Cardiac fibroblast (primary cell): ENCODE results near the gene KRT76.

Experiments
- DNase-seq, 2 donors: peaks; one replicate each; pipeline versions ENCODE4 v3.0.0 to v3.0.0-alpha.2; 2010; ENCODE audit warnings: low read depth in 2 of 2
- H3K4me3 ChIP-seq, 2 donors: replicated peaks in 1 of 2; 1 replicate in 1 of 2; 2 replicates in 1 of 2; pipeline ENCODE4 v1.5.1; 2011; ENCODE audit warnings: low read depth in 2 of 2, low read length in 2 of 2, mild to moderate bottlenecking in 2 of 2, moderate library complexity in 1 of 2
- TF ChIP-seq, protein P1 (sequence below): IDR thresholded peaks from one replicate; pipeline ENCODE4 v1.5.1; 2011; ENCODE audit warnings: low read depth, mild to moderate bottlenecking, low read length, inconsistent platforms

Gene KRT76

DNA sequence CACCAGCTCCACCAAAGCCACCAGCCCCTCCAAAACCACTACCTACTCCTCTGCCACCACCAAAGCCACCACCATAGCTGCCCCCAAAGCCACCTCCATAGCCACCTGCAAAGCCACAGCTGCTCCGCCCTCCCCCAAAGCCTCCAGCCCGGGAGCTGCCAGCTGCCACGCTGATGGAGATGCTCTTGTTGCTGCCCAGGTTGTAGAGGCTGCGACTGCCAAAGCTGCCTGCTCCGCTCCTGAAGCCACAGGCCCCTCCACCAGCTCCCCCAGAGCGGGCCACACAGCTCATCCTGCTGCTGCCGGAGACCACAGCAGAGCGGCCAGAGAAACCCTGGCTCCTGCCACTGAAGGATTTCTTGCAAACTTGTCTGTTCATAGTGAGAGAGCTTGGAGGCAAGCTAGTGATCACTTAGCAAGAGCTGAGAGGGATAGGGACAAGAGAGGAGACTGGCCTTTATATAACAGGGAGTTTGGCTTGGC is at the start of gene KRT76:
TSS of gene KRT76 (minus strand) at position 433 of the 483 bp plus-strand sequence. CDS start at position 379, 54 bp downstream.
- TF ChIP-seq, protein P1, sequence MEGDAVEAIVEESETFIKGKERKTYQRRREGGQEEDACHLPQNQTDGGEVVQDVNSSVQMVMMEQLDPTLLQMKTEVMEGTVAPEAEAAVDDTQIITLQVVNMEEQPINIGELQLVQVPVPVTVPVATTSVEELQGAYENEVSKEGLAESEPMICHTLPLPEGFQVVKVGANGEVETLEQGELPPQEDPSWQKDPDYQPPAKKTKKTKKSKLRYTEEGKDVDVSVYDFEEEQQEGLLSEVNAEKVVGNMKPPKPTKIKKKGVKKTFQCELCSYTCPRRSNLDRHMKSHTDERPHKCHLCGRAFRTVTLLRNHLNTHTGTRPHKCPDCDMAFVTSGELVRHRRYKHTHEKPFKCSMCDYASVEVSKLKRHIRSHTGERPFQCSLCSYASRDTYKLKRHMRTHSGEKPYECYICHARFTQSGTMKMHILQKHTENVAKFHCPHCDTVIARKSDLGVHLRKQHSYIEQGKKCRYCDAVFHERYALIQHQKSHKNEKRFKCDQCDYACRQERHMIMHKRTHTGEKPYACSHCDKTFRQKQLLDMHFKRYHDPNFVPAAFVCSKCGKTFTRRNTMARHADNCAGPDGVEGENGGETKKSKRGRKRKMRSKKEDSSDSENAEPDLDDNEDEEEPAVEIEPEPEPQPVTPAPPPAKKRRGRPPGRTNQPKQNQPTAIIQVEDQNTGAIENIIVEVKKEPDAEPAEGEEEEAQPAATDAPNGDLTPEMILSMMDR, result no peak
- no peak for DNase-seq
- no peak within 1 kb of the TSS for H3K4me3 ChIP-seq

DNA sequence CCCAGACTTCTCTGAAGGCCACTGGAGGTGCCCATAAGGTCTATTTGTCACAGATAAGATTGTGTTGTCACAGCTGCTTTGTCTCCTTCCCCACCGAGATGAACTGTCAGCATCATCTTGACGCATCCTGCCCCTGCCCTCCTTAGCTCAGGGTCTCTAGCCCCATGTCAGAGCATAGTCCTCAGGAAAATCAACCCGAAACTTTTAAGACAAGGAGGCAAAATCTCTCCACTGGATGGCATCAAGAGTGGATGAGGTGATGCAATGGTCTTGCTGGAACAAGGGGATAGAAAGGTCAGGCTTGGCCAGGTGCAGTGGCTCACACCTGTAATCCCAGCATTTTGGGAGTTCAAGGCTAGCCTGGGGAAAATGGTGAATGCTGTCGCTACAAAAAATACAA is 48.8 kb upstream of the KRT76 start:
- TF ChIP-seq, protein P1, result no peak
- H3K4me3 ChIP-seq, result no peak overlapping the region
- DNase-seq, result no peak

DNA sequence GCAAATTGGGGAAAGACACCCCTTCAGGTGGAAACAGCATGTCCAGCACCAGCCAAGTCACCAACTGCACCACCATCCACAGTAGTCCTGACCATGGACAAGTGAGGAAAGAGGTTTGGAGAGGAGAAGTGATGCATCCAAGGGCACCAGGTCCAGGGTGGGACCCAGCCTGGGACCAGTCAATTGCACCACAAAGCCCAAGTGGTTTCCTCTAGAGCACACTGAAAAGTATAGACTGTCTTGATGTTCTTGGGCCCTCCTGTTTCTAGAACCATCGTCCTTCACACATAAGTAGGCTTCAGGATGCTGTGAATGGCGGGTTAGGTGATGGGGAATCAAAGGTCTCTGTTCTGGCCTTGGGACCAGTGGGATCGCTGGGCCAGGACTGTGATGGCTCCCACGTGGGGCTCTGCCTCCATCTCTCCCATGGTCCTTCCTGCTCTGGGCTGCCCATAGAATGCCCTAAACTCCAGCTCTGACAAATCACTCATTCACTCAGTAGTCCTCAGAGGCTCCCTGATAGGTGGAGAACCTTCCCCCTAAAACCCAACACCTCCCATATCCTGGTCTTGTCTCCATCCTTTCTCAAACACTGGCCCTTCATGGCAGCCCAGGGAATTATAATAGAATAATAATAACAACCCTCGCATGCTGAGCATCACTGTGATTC is 47.7 kb upstream of the KRT76 start:
- no peak overlapping the region for H3K4me3 ChIP-seq
- TF ChIP-seq, protein P1, result no peak
- no peak for DNase-seq

DNA sequence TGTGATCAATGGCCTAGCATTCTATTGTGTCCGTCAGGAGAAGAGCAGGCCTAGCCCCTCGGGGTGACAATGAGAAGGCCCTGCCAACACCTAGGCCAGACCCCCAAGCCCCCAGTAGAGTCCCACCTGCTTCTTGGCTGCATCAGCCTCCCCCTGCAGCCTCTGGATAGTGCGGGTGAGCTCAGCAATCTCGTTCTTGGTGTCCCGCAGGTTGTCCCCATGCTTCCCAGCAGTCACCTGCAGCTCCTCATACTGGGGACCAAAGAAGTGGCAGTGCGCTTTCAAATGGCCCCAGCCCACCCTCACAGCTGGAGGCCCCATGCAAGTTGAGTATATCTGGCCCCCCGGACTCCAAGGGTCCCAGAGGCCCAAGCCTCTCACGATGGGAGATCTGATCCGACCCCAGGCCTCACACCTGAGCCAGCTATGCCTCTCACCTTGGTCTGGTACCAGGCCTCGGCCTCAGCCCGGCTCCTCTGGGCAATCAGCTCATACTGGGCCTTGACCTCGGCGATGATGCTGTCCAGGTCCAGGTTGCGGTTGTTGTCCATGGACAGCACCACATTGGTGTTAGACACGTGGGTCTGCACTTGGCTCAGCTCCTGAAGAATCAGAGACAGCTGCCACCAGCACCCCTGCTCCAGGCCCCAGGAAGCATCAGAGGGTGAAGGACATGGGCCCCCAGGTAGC is 46.8 kb upstream of the KRT76 start:
- no peak overlapping the region for H3K4me3 ChIP-seq
- TF ChIP-seq, protein P1, result no peak
- no peak for DNase-seq

DNA sequence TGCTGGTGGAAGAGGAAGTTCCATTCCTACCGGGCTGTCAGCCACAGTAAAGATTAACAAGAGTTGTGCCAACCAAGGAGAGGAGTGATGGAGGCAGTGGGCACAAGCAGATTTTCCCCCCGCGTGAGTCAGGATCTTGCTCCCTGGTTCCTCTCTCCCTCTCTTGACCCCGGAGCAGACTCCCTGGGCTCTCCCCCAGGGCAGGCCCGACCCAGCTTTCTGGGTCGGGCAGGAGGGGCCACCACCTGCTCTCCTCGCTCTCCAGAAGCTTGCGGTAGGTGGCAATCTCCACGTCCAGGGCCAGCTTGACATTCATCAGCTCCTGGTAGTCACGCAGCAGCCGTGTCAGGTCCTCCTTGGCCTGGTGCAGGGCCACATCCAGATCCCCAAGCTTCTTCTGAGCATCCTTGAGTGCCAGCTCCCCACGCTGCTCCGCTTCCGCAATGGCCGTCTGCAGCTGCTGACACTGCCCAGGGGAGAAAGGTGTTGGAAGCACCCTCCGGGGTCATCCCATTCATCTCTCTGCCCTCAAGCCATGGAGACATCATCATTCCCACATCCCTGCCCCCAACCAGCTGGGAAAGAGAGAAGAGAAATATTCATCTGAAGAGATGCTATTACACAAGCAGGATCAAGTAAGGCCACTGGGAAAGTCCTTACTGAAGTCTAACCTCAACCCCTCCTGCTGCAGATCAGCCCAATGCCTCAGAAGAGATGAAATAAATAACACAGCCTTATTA is 45.8 kb upstream of the KRT76 start:
- no peak overlapping the region for H3K4me3 ChIP-seq

DNA sequence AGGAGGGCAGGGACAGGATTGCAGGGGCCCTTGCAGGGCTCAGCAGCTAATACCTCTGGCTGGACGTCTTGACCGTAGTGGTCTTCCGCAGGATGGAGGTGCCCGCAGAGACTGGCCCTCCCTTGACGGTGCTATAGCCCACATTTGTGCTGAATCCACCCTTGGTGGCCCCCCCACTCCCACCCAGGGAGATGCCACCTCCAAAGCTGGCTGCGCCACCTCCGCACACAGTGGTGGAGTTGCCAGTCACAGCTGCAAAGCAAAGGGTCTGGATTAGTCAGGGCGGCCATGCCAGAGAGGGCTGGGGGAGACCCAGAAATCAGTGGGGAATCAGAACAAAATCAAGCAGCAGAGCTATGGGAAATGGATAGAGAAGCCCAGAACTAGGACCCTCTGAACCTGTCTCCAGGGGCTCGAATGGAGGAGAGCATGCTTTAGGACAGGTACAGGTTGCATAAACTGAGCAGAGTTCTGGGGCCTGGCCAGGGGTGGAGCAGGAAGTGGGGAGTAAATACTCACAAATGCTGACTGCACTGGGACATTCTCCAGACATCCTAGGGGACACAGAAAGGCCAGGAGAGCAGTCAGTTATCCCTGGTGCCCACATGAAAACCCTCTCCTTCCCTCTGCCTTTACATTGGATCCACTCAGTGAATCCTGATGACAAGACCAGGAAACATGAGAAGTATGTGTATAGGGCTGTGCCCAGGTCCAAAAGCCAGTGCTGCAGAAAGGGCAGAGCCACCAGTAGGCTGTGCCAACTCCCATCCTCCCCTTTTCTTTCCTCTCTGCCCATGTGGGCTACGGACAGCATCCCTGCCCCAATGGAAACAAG is 44.9 kb upstream of the KRT76 start:
- H3K4me3 ChIP-seq, result no peak overlapping the region
- TF ChIP-seq, protein P1, result no peak
- peak in 1 of 2 donors; percentile 21 for DNase-seq

More for the DNA sequence above, 45.8 kb upstream of the KRT76 start:
- TF ChIP-seq, protein P1, result no peak
- DNase-seq, result no peak
